ENCODE data around the gene B4GALT5.

The B4GALT5 gene

GRCh38 chr20:49685161-49685601 is 28.5 kb downstream of the B4GALT5 start:
- TF ChIP-seq, protein P1, sequence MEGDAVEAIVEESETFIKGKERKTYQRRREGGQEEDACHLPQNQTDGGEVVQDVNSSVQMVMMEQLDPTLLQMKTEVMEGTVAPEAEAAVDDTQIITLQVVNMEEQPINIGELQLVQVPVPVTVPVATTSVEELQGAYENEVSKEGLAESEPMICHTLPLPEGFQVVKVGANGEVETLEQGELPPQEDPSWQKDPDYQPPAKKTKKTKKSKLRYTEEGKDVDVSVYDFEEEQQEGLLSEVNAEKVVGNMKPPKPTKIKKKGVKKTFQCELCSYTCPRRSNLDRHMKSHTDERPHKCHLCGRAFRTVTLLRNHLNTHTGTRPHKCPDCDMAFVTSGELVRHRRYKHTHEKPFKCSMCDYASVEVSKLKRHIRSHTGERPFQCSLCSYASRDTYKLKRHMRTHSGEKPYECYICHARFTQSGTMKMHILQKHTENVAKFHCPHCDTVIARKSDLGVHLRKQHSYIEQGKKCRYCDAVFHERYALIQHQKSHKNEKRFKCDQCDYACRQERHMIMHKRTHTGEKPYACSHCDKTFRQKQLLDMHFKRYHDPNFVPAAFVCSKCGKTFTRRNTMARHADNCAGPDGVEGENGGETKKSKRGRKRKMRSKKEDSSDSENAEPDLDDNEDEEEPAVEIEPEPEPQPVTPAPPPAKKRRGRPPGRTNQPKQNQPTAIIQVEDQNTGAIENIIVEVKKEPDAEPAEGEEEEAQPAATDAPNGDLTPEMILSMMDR (conservative IDR thresholded peaks at IDR 0.05; ENCODE audit: low read depth, low read length), result no peak
- H3K4me3 ChIP-seq (ENCODE audit: low read length), result no peak overlapping the region
- DNase-seq (ENCODE audit: low read depth), result no peak

DNA sequence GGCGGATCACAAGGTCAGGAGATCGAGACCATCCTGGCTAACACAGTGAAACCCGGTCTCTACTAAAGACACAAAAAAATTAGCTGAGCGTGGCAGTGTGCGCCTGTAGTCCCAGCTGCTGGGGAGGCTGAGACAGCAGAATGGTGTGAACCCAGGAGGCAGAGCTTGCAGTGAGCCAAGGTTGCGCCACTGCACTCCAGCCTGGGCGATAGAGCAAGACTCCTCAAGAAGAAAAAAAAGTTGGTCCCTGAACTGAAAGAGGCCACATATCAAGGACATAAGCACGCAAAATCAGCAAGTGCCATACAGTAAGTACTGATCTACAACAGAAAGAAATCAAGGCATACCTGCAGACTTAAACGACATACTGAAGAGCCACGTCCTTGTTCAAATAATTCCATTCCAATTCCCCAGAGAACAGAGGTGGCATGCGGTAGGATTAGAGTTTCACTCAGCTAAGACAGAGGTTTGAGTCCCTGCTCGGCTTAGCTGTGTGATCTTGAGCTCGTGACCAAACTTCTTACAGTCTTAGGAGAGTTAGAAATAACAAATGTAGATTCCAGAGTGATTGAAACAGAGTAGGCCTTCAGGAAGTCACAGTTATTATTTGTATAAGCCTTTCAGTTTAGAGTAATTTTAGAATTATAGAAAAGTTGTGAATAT is 29.2 kb downstream of the B4GALT5 start:
- peak; percentile 75 for DNase-seq (ENCODE audit: low read depth)
- H3K4me3 ChIP-seq (ENCODE audit: low read length), result no peak overlapping the region
- TF ChIP-seq, protein P1 (conservative IDR thresholded peaks at IDR 0.05; ENCODE audit: low read depth, low read length), result no peak

- DNase-seq (ENCODE audit: low read depth), result no peak
These were observed 30.9 kb downstream of the B4GALT5 start for GRCh38 chr20:49682798-49683197.

DNA sequence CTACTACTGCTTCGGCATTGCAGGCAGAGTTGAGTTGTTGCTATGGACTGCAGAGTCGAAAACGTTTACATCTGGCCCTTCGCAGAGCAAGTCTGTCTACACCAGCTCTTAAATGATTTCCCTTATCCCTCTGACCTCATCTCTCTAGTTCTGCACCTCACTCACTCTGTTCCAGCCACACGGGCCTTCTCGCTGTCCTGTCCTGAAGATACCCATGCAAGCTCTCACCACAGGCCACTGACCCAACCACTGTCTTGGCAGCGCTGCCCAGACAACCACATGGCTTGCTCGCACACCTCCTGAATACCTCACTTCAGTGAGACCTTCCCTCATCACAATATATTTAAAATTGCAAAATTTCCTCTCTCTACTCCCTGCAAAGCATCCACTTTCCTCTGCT is 31.4 kb downstream of the B4GALT5 start:
- no peak overlapping the region for H3K4me3 ChIP-seq (ENCODE audit: low read length)
- no peak for DNase-seq (ENCODE audit: low read depth)
- TF ChIP-seq, protein P1 (conservative IDR thresholded peaks at IDR 0.05; ENCODE audit: low read depth, low read length), result no peak

More at GRCh38 chr20:49682798-49683197, 30.9 kb downstream of the B4GALT5 start:
- no peak overlapping the region for H3K4me3 ChIP-seq (ENCODE audit: low read length)
- TF ChIP-seq, protein P1 (conservative IDR thresholded peaks at IDR 0.05; ENCODE audit: low read depth, low read length), result no peak

DNA sequence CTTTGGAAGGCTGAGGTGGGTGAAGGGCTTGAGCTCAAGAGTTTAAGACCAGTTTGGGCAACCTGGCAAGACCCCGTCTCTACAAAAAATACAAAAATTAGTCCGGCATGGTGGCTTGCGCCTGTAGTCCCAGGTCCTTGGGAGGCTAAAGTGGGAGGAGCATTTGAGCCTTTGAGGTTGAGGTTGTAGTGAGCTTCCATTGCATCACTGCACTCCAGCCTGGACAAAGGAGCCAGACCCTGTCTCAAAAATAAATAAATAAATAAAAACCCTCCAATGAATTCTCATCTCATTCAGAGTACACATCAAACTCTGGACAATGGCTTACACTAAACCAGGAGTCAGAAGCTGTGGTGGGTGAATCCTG is 31.8 kb downstream of the B4GALT5 start:
- DNase-seq (ENCODE audit: low read depth), result no peak
- TF ChIP-seq, protein P1 (conservative IDR thresholded peaks at IDR 0.05; ENCODE audit: low read depth, low read length), result no peak
- H3K4me3 ChIP-seq (ENCODE audit: low read length), result no peak overlapping the region

DNA sequence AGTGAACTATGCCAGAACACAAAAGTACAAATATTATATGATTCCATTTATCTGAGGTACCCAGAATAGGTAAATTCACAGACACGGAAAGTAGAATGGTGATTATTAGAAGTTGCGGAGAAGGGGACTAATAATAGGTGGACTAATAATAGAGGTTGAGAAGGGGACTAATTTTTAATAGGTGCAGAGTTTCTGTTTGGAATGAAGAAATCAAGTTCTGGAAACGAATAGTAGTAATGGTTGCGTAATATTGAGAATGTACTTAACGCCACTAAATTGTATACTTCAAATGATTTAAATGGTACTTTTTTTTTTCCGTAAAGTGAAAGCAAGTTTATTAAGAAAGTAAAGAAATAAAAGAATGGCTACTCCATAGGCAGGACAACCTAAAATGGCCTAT is 33.2 kb downstream of the B4GALT5 start:
- no peak for DNase-seq (ENCODE audit: low read depth)

DNA sequence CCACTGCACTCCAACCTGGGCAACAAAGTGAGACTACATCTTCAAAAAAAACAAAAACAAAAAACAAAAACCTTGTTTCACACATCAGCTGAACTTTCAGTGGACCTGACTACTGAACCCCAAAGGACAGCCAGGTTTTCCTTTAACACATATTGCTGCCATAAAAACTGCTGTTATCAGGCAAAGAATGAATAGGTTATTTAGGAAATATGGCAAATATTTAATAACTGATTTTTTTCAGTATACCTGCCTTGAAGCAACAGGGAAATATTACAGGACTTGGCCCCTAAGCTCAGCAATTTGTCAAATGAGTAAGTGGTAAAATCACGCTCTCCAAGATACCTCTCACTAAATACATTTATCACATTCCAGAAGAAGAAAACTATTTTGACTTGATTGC is 34.0 kb downstream of the B4GALT5 start:
- no peak for DNase-seq (ENCODE audit: low read depth)
- H3K4me3 ChIP-seq (ENCODE audit: low read length), result no peak overlapping the region
- TF ChIP-seq, protein P1 (conservative IDR thresholded peaks at IDR 0.05; ENCODE audit: low read depth, low read length), result no peak

More for the DNA sequence above, 33.2 kb downstream of the B4GALT5 start:
- TF ChIP-seq, protein P1 (conservative IDR thresholded peaks at IDR 0.05; ENCODE audit: low read depth, low read length), result no peak
- H3K4me3 ChIP-seq (ENCODE audit: low read length), result no peak overlapping the region
